Measurements from ENCODE around the gene ACOT7.
"Not testable (repeated sequence)": the region's sequence is repeated elsewhere in the genome, so short reads cannot be mapped to it uniquely, and the experiment has no call there.

Gene ACOT7

DNA sequence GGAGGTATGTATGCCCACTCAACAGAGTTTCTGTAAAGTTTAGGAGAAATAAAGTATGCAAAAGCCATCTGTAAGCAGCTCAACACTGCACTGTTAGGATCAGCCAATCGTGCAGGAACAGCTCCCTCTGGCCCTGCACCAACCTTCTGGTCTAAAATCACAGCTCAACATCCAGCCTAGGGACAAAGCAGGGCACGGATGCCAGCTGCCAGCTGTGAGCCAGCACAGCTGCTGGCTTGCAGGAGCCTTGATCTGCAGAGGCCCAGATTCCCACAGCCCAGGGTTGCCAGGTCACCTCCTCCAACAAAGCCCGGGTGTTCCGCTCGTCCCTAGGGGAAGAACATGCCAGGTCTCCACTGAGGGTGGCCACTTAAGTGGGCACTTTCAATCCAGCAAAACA is 8.6 kb downstream of the ACOT7 start:
- H3K27me3 ChIP-seq (replicated peaks), result no peaks in the 10 kb centered on the region
- H3K36me3 ChIP-seq (replicated peaks), result no peaks in the 10 kb centered on the region
- peak overlapping the region; percentile 50 for H3K4me3 ChIP-seq (ENCODE audit: low read depth, low read length)
- in situ Hi-C loops (cut with HindIII; ENCODE audit: low pct_ligation_motif_present, low sequenced_read_pairs), result no loop called here
- H3K27ac ChIP-seq, result no peak overlapping the region
- TF ChIP-seq, protein P1, sequence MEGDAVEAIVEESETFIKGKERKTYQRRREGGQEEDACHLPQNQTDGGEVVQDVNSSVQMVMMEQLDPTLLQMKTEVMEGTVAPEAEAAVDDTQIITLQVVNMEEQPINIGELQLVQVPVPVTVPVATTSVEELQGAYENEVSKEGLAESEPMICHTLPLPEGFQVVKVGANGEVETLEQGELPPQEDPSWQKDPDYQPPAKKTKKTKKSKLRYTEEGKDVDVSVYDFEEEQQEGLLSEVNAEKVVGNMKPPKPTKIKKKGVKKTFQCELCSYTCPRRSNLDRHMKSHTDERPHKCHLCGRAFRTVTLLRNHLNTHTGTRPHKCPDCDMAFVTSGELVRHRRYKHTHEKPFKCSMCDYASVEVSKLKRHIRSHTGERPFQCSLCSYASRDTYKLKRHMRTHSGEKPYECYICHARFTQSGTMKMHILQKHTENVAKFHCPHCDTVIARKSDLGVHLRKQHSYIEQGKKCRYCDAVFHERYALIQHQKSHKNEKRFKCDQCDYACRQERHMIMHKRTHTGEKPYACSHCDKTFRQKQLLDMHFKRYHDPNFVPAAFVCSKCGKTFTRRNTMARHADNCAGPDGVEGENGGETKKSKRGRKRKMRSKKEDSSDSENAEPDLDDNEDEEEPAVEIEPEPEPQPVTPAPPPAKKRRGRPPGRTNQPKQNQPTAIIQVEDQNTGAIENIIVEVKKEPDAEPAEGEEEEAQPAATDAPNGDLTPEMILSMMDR (IDR thresholded peaks at IDR 0.05; ENCODE audit: low read depth, low read length, missing control alignments), result no peak
- DNase-seq, result no peak

DNA sequence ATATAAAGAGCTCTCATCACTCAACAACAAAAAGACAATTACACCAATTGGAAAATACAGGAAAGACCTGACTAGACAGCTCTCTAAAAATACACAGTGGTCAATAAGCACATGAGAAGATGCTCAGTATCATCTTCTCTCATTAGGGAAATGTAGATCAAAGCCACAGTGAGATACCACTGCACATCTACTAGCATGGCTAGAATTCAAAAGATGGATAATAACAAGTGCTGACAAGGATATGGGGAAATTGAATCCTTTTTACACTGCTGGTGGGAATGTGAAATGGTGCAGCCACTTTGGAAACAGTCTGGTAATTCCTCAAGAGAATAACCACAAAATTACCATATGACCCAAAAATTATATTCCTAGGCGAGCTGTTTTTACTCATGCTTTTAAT is 9.4 kb downstream of the ACOT7 start:
- no peaks in the 10 kb centered on the region for H3K27me3 ChIP-seq (replicated peaks)
- H3K27ac ChIP-seq, result no peak overlapping the region
- H3K36me3 ChIP-seq (replicated peaks), result no peaks in the 10 kb centered on the region
- TF ChIP-seq, protein P1 (IDR thresholded peaks at IDR 0.05; ENCODE audit: low read depth, low read length, missing control alignments), result no peak
- H3K4me3 ChIP-seq (ENCODE audit: low read depth, low read length), result no peak overlapping the region
- DNase-seq, result no peak
- in situ Hi-C loops (cut with HindIII; ENCODE audit: low pct_ligation_motif_present, low sequenced_read_pairs), result no loop called here

DNA sequence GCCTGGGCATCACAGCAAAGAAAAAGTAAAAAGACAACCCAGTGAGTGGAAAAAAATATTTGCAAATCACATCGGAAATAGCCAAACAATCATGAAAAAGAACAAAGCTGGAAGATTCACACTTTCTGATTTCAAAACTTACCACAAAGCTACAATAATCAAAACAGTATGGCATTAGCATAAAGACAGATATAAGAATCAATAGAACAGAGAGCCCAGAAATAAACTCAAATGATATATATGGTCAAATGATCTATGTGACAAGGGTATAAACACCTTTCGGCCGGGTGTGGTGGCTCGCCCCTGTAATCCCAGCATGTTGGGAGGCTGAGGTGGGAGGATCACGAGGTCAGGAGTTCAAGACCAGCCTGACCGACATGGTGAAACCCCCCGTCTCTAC is 13.5 kb downstream of the ACOT7 start:
- Histone ChIP-seq H3K27ac (no peak overlapping the region), H3K4me3 (ENCODE audit: low read depth, low read length) (no peak overlapping the region), H3K36me3 (replicated peaks) (no peaks in the 10 kb centered on the region), H3K27me3 (replicated peaks) (no peaks in the 10 kb centered on the region)
- in situ Hi-C loops (cut with HindIII; ENCODE audit: low pct_ligation_motif_present, low sequenced_read_pairs), result no loop called here
- TF ChIP-seq, protein P1 (IDR thresholded peaks at IDR 0.05; ENCODE audit: low read depth, low read length, missing control alignments), result no peak
- no peak for DNase-seq

DNA sequence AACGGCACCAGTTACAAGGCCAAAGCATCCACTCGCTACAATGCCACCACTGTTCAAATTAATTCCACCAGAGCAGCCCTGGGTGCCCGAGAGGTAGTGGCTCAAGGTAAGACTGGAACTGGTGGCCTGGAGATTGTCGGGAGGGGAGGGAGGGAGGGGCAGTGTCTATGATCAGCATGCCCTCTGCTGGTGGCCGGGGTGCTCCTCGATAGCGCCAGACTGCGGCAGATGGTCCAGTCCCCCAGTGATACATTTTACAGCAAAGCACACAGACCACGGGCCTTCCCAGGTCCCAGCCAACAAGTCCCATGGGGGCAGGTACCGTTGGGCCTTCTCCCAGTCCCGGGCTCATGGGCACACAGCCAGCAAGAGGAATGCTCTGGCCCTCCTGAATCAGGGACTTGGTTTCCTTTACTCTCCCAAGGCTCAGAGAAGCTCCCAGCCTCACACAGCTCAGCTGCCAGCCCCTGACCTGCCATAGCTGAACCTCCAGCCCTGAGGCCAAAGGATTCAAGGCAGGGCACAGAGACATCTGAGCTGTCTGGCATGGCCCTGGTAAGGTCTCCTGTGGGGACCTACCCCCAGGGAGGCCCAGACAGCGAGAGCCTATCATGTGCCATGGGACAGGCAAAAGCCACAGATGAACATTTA is 15.3 kb downstream of the ACOT7 start:
- no peak for DNase-seq
- H3K36me3 ChIP-seq (replicated peaks), result no peaks in the 10 kb centered on the region
- in situ Hi-C loops (cut with HindIII; ENCODE audit: low pct_ligation_motif_present, low sequenced_read_pairs), result no loop called here
- H3K27ac ChIP-seq, result no peak overlapping the region
- TF ChIP-seq, protein P1 (IDR thresholded peaks at IDR 0.05; ENCODE audit: low read depth, low read length, missing control alignments), result peak; percentile 43
- no peaks in the 10 kb centered on the region for H3K27me3 ChIP-seq (replicated peaks)
- H3K4me3 ChIP-seq (ENCODE audit: low read depth, low read length), result no peak overlapping the region

DNA sequence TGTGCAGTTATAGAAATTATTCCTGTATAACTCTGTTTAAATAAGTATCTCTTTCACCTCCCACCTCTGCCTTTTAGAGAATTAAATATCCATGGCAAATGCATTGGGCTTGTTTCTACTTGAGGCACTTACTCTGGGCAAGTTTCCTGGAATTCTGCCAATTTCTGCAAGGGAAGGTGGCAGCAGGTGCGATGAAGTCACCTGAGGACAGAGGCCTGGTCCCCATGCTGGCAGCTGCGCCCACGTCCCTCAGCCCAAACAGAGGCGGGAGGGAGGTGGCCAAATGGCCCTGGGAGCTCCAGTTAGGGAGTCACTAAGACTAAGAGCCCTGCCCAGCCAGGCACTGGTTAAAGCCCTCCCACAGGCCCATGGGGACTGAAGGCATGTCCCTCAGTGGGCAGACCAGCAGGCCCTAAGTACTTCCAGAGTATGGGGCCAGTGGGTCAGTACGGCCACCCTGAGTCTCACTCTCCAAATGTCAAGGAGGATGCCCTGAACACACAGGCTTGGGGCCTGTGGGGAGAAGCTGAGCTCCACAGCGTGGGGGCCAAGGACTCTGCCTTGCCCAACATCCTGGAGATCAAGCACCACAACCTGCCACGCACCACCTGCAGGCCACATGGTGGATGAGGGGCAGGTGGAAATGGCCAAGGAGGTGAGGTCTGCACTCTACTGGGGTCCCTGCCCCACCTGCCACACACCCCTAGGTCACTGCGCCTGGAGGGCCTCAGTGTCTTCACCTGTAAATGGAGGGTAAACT is 19.4 kb downstream of the ACOT7 start:
- no peak for DNase-seq
- Histone ChIP-seq H3K36me3 (replicated peaks) (no peaks in the 10 kb centered on the region), H3K4me3 (ENCODE audit: low read depth, low read length) (no peak overlapping the region), H3K27ac (no peak overlapping the region), H3K27me3 (replicated peaks) (no peaks in the 10 kb centered on the region)
- TF ChIP-seq, protein P1 (IDR thresholded peaks at IDR 0.05; ENCODE audit: low read depth, low read length, missing control alignments), result no peak
- in situ Hi-C loops (cut with HindIII; ENCODE audit: low pct_ligation_motif_present, low sequenced_read_pairs), result no loop called here

DNA sequence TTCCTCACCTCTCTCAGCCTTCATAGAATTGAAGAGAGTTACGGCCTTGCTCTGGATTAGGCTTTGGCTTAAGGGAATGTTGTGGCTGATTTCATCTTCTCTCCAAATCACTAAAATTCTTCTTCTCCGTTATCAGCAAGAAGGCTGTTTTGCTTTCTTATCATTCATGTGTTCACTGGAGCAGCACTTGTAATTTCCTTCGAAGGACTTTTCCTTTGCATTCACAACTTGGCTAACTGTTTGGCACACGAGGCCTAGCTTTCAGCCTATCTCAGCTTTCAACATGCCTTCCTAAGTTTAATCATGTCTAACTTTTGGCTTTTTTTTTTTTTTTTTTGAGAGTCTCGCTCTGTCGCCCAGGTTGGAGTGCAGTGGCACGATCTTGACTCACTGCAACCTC is 21.3 kb downstream of the ACOT7 start:
- in situ Hi-C loops (cut with HindIII; ENCODE audit: low pct_ligation_motif_present, low sequenced_read_pairs); H3K27ac ChIP-seq; H3K36me3 ChIP-seq (replicated peaks); H3K4me3 ChIP-seq (ENCODE audit: low read depth, low read length); H3K27me3 ChIP-seq (replicated peaks); DNase-seq: not testable (repeated sequence)
